NCI-H2107 treated with DMSO at 0.1 percent for 48 hours (cell line): ENCODE results near the gene H2BK1.
A peak's percentile ranks its signal among the peaks of the same experiment; 100 is the strongest.

Experiments
- DNase-seq: peaks from one replicate; lab custom pipeline; 2025; ENCODE audit not compliant: unreplicated experiment; lab: John Stamatoyannopoulos, UW

Gene H2BK1

GRCh38 chr7:151205730-151206129 lies 4.6 kb downstream of the H2BK1 start:
- DNase-seq = no peak

- DNase-seq = no peak
These were observed 5.8 kb downstream of the H2BK1 start for GRCh38 chr7:151204383-151205032.

- DNase-seq = no peak
These were observed 7.5 kb downstream of the H2BK1 start for GRCh38 chr7:151202836-151203235.

GRCh38 chr7:151201751-151202150 lies 8.5 kb downstream of the H2BK1 start:
- no peak for DNase-seq

- DNase-seq = no peak
These were observed 8.9 kb downstream of the H2BK1 start for GRCh38 chr7:151201344-151201743.

- peak; percentile 19 for DNase-seq
These were observed 11.1 kb downstream of the H2BK1 start for GRCh38 chr7:151198945-151199848.

GRCh38 chr7:151197932-151198331 lies 12.4 kb downstream of the H2BK1 start:
- no peak for DNase-seq

GRCh38 chr7:151195616-151196450 lies 14.5 kb downstream of the H2BK1 start:
- DNase-seq = no peak

- no peak for DNase-seq
These were observed 16.1 kb downstream of the H2BK1 start for GRCh38 chr7:151194188-151194587.

GRCh38 chr7:151193203-151193978 lies 16.9 kb downstream of the H2BK1 start:
- no peak for DNase-seq

GRCh38 chr7:151192002-151192539 lies 18.2 kb downstream of the H2BK1 start:
- no peak for DNase-seq

- no peak for DNase-seq
These were observed 18.7 kb downstream of the H2BK1 start for GRCh38 chr7:151191544-151191943.

- no peak for DNase-seq
These were observed 21.2 kb downstream of the H2BK1 start for GRCh38 chr7:151189038-151189437.

GRCh38 chr7:151188252-151188542 lies 22.1 kb downstream of the H2BK1 start:
- DNase-seq = no peak

- DNase-seq = no peak
These were observed 22.7 kb downstream of the H2BK1 start for GRCh38 chr7:151187409-151188251.

GRCh38 chr7:151186640-151187408 lies 23.5 kb downstream of the H2BK1 start, which contains the start of gene ASB10:
Gene ASB10 (minus strand): TSS chr7:151187250. CDS start chr7:151187130, 120 bp downstream.
- DNase-seq = no peak

GRCh38 chr7:151185762-151186639 lies 24.3 kb downstream of the H2BK1 start:
- DNase-seq = no peak

- DNase-seq = no peak
These were observed 29.3 kb downstream of the H2BK1 start for GRCh38 chr7:151181011-151181431.
